H1 (cell line): ENCODE results near the gene GPATCH11. TPM values are rescaled to one million over a fixed set of nuclear protein-coding genes. Genes with fewer than 3 reads are reported as not detected.

Source experiments
- CTCF ChIA-PET: fragments of 300-600 bp; sonication (Branson Sonifier 250); formaldehyde crosslinking; loops from one replicate; lab custom pipeline; 2021; ENCODE audit not compliant: partially characterized antibody; lab: Charles Lee
- POLR2A ChIA-PET: fragments of 300-600 bp; sonication (Branson Sonifier 250); formaldehyde crosslinking; loops from one replicate; lab custom pipeline; 2021; ENCODE audit warnings: inconsistent platforms; ENCODE audit not compliant: partially characterized antibody; lab: Charles Lee
- DNase-seq, 2 experiments: peaks; one replicate each; pipeline versions ENCODE4 v3.0.0 to v3.0.0-alpha.2; 2010 to 2022; ENCODE audit warnings: low spot score in 2 of 2, low read depth in 1 of 2, mixed read lengths in 1 of 2
- FAIRE-seq: peaks from 2 replicates; lab custom pipeline; 2011; peaks lifted over from hg19 to GRCh38; lab: Jason Lieb, UNC
- H2AFZ ChIP-seq: 2 replicates; pipeline ENCODE4 v1.8.1; 2012; ENCODE audit warnings: low read length, inconsistent platforms
- H2AK5ac ChIP-seq: 2 replicates; pipeline ENCODE4 v1.6.1; 2013; ENCODE audit warnings: low read depth, low read length
- H2BK120ac ChIP-seq: replicated peaks from 2 replicates; pipeline ENCODE3; 2013; ENCODE audit warnings: low read depth, low read length, inconsistent platforms
- H2BK12ac ChIP-seq: 2 replicates; pipeline ENCODE4 v1.6.1; 2013; ENCODE audit warnings: low read depth, low read length
- H2BK15ac ChIP-seq: 2 replicates; pipeline ENCODE4 v1.6.1; 2013; ENCODE audit warnings: low read length
- H2BK20ac ChIP-seq: 2 replicates; pipeline ENCODE4 v1.6.1; 2013; ENCODE audit warnings: low read length
- H2BK5ac ChIP-seq: 2 replicates; pipeline ENCODE4 v1.6.1; 2013; ENCODE audit warnings: low read depth, low read length
- H3K14ac ChIP-seq: 2 replicates; pipeline ENCODE4 v1.6.1; 2013; ENCODE audit warnings: inconsistent platforms; ENCODE audit not compliant: insufficient read length
- H3K18ac ChIP-seq: 2 replicates; pipeline ENCODE4 v1.6.1; 2013; ENCODE audit warnings: low read length; ENCODE audit errors: extremely low read depth
- H3K23ac ChIP-seq: 2 replicates; pipeline ENCODE4 v1.6.1; 2013; ENCODE audit warnings: inconsistent platforms; ENCODE audit not compliant: insufficient read length
- H3K23me2 ChIP-seq: 2 replicates; pipeline ENCODE4 v1.6.1; 2013; ENCODE audit warnings: low read depth, low read length
- H3K27ac ChIP-seq: 2 replicates; pipeline ENCODE4 v1.6.1; 2011; ENCODE audit warnings: low read depth, low read length, inconsistent platforms
- H3K27me3 ChIP-seq, 4 experiments: replicated peaks in 1 of 4; 1 replicate in 1 of 4; 2 replicates in 3 of 4; pipeline versions ENCODE4 v1.6.1 to v1.8.1; 2011 to 2013; ENCODE audit warnings: low read length in 3 of 4, mild to moderate bottlenecking in 3 of 4, inconsistent platforms in 2 of 4, mixed read lengths in 2 of 4, moderate library complexity in 1 of 4; ENCODE audit not compliant: control insufficient read depth in 3 of 4, insufficient read depth in 3 of 4; ENCODE audit errors: extremely low read depth in 1 of 4
- H3K36me3 ChIP-seq, 4 experiments: 2 replicates each; pipeline versions ENCODE4 v1.6.1 to v1.8.1; 2011 to 2013; ENCODE audit warnings: mild to moderate bottlenecking in 4 of 4, low read length in 3 of 4, moderate library complexity in 2 of 4, control low read depth in 1 of 4, inconsistent platforms in 1 of 4; ENCODE audit not compliant: insufficient read depth in 4 of 4, control insufficient read depth in 2 of 4
- H3K4ac ChIP-seq: replicated peaks from 2 replicates; pipeline ENCODE3; 2013; ENCODE audit warnings: low read length, low read depth, mixed read lengths, inconsistent platforms; ENCODE audit not compliant: insufficient read length
- H3K4me1 ChIP-seq, 4 experiments: replicated peaks in 1 of 4; 1 replicate in 1 of 4; 2 replicates in 3 of 4; pipeline versions ENCODE4 v1.6.1 to v1.8.1; 2011 to 2013; ENCODE audit warnings: low read length in 3 of 4, inconsistent platforms in 2 of 4, mixed read lengths in 1 of 4; ENCODE audit not compliant: insufficient read depth in 4 of 4, control insufficient read depth in 3 of 4
- H3K4me2 ChIP-seq, 2 experiments: 2 replicates each; pipeline versions ENCODE4 v1.6.1 to v1.8.1; 2011 to 2013; ENCODE audit warnings: low read depth in 2 of 2, low read length in 2 of 2, control low read depth in 1 of 2, inconsistent platforms in 1 of 2, mild to moderate bottlenecking in 1 of 2; ENCODE audit not compliant: insufficient read depth in 1 of 2
- H3K4me3 ChIP-seq, 4 experiments: fragments of 200-600, 300-600 bp in 1 of 4; sonication (generic), shearing (Covaris generic), sonication (Bioruptor Twin) in 1 of 4; 2 replicates each; pipeline versions ENCODE4 v1.5.1 to v1.8.1; 2011 to 2016; ENCODE audit warnings: low read length in 4 of 4, low read depth in 3 of 4, control low read depth in 2 of 4, inconsistent platforms in 2 of 4, mild to moderate bottlenecking in 2 of 4, mixed read lengths in 1 of 4, moderate library complexity in 1 of 4; ENCODE audit not compliant: insufficient read depth in 2 of 4; ENCODE audit errors: extremely low read depth in 1 of 4
- H3K56ac ChIP-seq: replicated peaks from 2 replicates; pipeline ENCODE3; 2013; ENCODE audit warnings: low read depth, mild to moderate bottlenecking, mixed read lengths, low read length, inconsistent platforms; ENCODE audit not compliant: insufficient read length
- H3K79me1 ChIP-seq: 2 replicates; pipeline ENCODE4 v1.6.1; 2013; ENCODE audit warnings: low read depth, low read length, control low read depth
- H3K79me2 ChIP-seq, 2 experiments: 2 replicates each; pipeline versions ENCODE4 v1.6.1 to v1.8.1; 2012 to 2013; ENCODE audit warnings: low read length in 2 of 2, mild to moderate bottlenecking in 2 of 2, inconsistent platforms in 1 of 2; ENCODE audit not compliant: insufficient read depth in 2 of 2, control insufficient read depth in 1 of 2
- H3K9ac ChIP-seq, 4 experiments: replicated peaks in 1 of 4; 1 replicate in 1 of 4; 2 replicates in 3 of 4; pipeline versions ENCODE4 v1.6.1 to v1.8.1; 2011 to 2013; ENCODE audit warnings: low read depth in 3 of 4, low read length in 3 of 4, control low read depth in 2 of 4, mild to moderate bottlenecking in 2 of 4, moderate library complexity in 2 of 4, inconsistent platforms in 1 of 4; ENCODE audit errors: extremely low read depth in 1 of 4
- H3K9me3 ChIP-seq, 2 experiments: 2 replicates each; pipeline versions ENCODE4 v1.6.1 to v1.8.1; 2012 to 2013; ENCODE audit warnings: mild to moderate bottlenecking in 2 of 2, moderate library complexity in 2 of 2, control low read depth in 1 of 2, inconsistent platforms in 1 of 2, low read depth in 1 of 2, low read length in 1 of 2, mixed read lengths in 1 of 2; ENCODE audit not compliant: insufficient read depth in 2 of 2
- H4K20me1 ChIP-seq, 2 experiments: replicated peaks in 1 of 2; 2 replicates each; pipeline versions ENCODE3 to v1.8.1; 2011 to 2013; ENCODE audit warnings: inconsistent platforms in 2 of 2, low read length in 2 of 2, mild to moderate bottlenecking in 1 of 2; ENCODE audit not compliant: insufficient read depth in 2 of 2, control insufficient read depth in 1 of 2
- H4K5ac ChIP-seq: 2 replicates; pipeline ENCODE4 v1.6.1; 2013; ENCODE audit warnings: low read length, low read depth, mixed read lengths, inconsistent platforms; ENCODE audit not compliant: insufficient read length
- H4K8ac ChIP-seq: 2 replicates; pipeline ENCODE4 v1.8.0; 2013; ENCODE audit warnings: mild to moderate bottlenecking, moderate library complexity, low read length, inconsistent platforms; ENCODE audit not compliant: insufficient read depth; ENCODE audit errors: extremely low read depth
- H4K91ac ChIP-seq: replicated peaks from 2 replicates; pipeline ENCODE3; 2013; ENCODE audit warnings: low read length, mixed read lengths, inconsistent platforms; ENCODE audit not compliant: insufficient read length
- ASH2L ChIP-seq: fragments of 200-600, 300-600 bp; sonication (generic); IDR thresholded peaks from one replicate; pipeline ENCODE4 v1.7.1; 2017; ENCODE audit warnings: low read length
- CBX8 ChIP-seq: fragments of 300-800, 300-1000 bp; sonication (generic); IDR thresholded peaks from 2 replicates; pipeline ENCODE4 v1.7.1; 2016; ENCODE audit warnings: low read depth, low read length, borderline replicate concordance
- GTF2F1 ChIP-seq: IDR thresholded peaks from 2 replicates; pipeline ENCODE4 v1.6.1; 2012; ENCODE audit warnings: low read depth, low read length, improper control_type of control experiment, borderline replicate concordance
- KDM4A ChIP-seq: IDR thresholded peaks from one replicate; pipeline ENCODE4 v1.7.1; 2012; ENCODE audit warnings: low read depth, mild to moderate bottlenecking, moderate library complexity, low read length, inconsistent platforms; ENCODE audit not compliant: severe bottlenecking
- MAFK ChIP-seq: IDR thresholded peaks from 2 replicates; pipeline ENCODE4 v1.6.1; 2012; ENCODE audit warnings: low read depth, mild to moderate bottlenecking, improper control_type of control experiment, low read length
- RNF2 ChIP-seq: fragments of 200-900, 300-1000 bp; sonication (generic); IDR thresholded peaks from 2 replicates; pipeline ENCODE4 v1.7.1; 2016; ENCODE audit warnings: borderline replicate concordance, low read depth, mild to moderate bottlenecking, antibody characterized with exemption, low read length; ENCODE audit not compliant: poor library complexity, severe bottlenecking; ENCODE audit errors: missing control alignments
- SP1 ChIP-seq: IDR thresholded peaks from 2 replicates; pipeline ENCODE4 v1.6.1; 2011; ENCODE audit warnings: low read depth, low read length
- SP4 ChIP-seq: IDR thresholded peaks from 2 replicates; pipeline ENCODE4 v1.6.1; 2012; ENCODE audit warnings: low read length, inconsistent platforms
- ZNF274 ChIP-seq: IDR thresholded peaks from 2 replicates; pipeline ENCODE4 v1.7.0; 2012; ENCODE audit warnings: low read length, borderline replicate concordance; ENCODE audit errors: extremely low read depth
- WGBS, 2 experiments: shearing (Covaris generic) in 1 of 2; methylation state at CpG; one replicate each; pipeline versions ENCODE4 v1.1.6 to v1.1.7; 2013 to 2015; ENCODE audit warnings: low lambda C conversion rate in 2 of 2, mixed read lengths in 2 of 2, inconsistent platforms in 1 of 2, low coverage in 1 of 2, missing lambda C conversion rate in 1 of 2; ENCODE audit not compliant: insufficient replicate concordance in 2 of 2, insufficient coverage in 1 of 2, insufficient read length in 1 of 2; ENCODE audit errors: extremely low coverage in 1 of 2, missing lambda C conversion rate in 1 of 2; 5-methylcytosine and 5-hydroxymethylcytosine counted together
- polyA plus RNA-seq, 7 experiments: library from polyadenylated mRNA; depleted of rRNA in 3 of 7; stranded (reverse) in 5 of 7; unstranded in 2 of 7; fragments of >200 nt in 5 of 7; fragments of 200-250 nt in 2 of 7; gene quantifications; 1 replicate in 5 of 7; 2 replicates in 1 of 7; 4 replicates in 1 of 7; pipeline versions ENCODE4 v1.2.1 to v1.2.3, GENCODE V29; 2011 to 2013; ENCODE audit warnings: missing spikeins in 2 of 7, mixed read lengths in 2 of 7
- total RNA-seq: library from RNA; stranded (reverse); fragmentation: NEBNext Ultra II Directional; extraction: Animal tissue kit (Norgen Biotek cat#: 25700); gene quantifications from 2 replicates; pipeline ENCODE4 v1.2.1, GENCODE V29; 2021
- TF ChIP-seq, protein P1 (sequence below): IDR thresholded peaks from 2 replicates; pipeline ENCODE4 v1.6.1; 2012; ENCODE audit warnings: inconsistent platforms
- TF ChIP-seq, protein P2 (sequence below): IDR thresholded peaks from 2 replicates; pipeline ENCODE4 v1.6.1; 2011; ENCODE audit warnings: low read depth, mild to moderate bottlenecking, low read length; ENCODE audit not compliant: insufficient read depth
- TF ChIP-seq, protein P3 (sequence below): IDR thresholded peaks from 2 replicates; pipeline ENCODE4 v1.6.1; 2011; ENCODE audit warnings: low read length, improper control_type of control experiment

The GPATCH11 gene
- total and polyA plus RNA-seq, 2 of the 8 experiments (the other 6 are each of a cell fraction or from before 2014, with no cell fraction given) = 0.60 to 3.4 TPM

DNA sequence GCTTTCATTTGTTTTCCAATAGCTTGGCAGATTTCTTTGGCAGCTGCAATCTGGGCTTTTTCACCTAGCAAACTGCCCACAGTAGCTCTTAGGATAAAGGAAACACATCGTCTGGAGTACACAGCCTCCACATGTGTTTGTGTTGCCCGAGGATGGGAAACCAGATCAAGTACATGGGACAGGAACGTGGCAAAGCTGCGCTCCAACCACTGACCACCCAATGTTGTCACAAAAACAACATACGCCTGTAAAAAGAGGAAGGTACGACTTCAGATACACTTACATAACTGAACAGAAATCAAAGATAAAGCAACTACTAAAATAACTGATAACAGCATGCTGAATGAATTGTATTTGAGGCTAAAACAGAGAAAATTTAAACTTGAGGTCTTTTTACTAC lies 15.6 kb upstream of the GPATCH11 start:
- Histone ChIP-seq H2BK20ac (no peak overlapping the region), H3K56ac (no peak overlapping the region), H3K9me3 (no peaks in the 10 kb centered on the region), H3K4me2 (no peak overlapping the region), H2AK5ac (no peak overlapping the region), H2AFZ (no peak overlapping the region), H3K79me1 (no peaks in the 10 kb centered on the region), H3K27ac (no peak overlapping the region), H4K5ac (no peak overlapping the region), H2BK5ac (no peak overlapping the region), H3K18ac (no peak overlapping the region), H3K79me2 (no peaks in the 10 kb centered on the region), H3K9ac (no peak overlapping the region), H4K91ac (no peak overlapping the region), H3K36me3 (peaks cover 0 to 23% (median 2%) of the 10 kb centered on the region in 4 experiments; a peak in 4 of 8 replicates), H3K23ac (no peak overlapping the region), H4K8ac (no peak overlapping the region; the same call in 1 of the 2 replicates), H3K4me3 (no peak overlapping the region), H2BK15ac (no peak overlapping the region), H3K4ac (no peak overlapping the region), H3K14ac (no peak overlapping the region), H2BK12ac (no peak overlapping the region), H3K23me2 (no peaks in the 10 kb centered on the region), H4K20me1 (no peaks in the 10 kb centered on the region), H2BK120ac (no peak overlapping the region), H3K27me3 (no peaks in the 10 kb centered on the region), H3K4me1 (no peaks in the 10 kb centered on the region)
- DNase-seq (no peak), FAIRE-seq (no peak)
- ChIA-PET POLR2A (interaction anchor here (0.6 kb wide), 1 partner anchor 40 kb away, joined by 3 read pairs; no protein-coding TSS in a partner anchor), CTCF (no interaction called here)
- WGBS, 2 experiments = 89% methylated on average over 6 of the region's 6 CpGs; no CpG with 5 or more reads in 1 of the 2 experiments
- TF ChIP-seq RNF2 = no peak
- TF ChIP-seq ZNF274 = no peak
- TF ChIP-seq, protein P1, sequence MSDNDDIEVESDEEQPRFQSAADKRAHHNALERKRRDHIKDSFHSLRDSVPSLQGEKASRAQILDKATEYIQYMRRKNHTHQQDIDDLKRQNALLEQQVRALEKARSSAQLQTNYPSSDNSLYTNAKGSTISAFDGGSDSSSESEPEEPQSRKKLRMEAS = no peak
- no peak for TF ChIP-seq GTF2F1
- no peak for TF ChIP-seq MAFK
- TF ChIP-seq KDM4A = no peak
- no peak for TF ChIP-seq ASH2L
- TF ChIP-seq, protein P2, sequence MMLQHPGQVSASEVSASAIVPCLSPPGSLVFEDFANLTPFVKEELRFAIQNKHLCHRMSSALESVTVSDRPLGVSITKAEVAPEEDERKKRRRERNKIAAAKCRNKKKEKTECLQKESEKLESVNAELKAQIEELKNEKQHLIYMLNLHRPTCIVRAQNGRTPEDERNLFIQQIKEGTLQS = no peak
- TF ChIP-seq, protein P3, sequence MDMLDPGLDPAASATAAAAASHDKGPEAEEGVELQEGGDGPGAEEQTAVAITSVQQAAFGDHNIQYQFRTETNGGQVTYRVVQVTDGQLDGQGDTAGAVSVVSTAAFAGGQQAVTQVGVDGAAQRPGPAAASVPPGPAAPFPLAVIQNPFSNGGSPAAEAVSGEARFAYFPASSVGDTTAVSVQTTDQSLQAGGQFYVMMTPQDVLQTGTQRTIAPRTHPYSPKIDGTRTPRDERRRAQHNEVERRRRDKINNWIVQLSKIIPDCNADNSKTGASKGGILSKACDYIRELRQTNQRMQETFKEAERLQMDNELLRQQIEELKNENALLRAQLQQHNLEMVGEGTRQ = no peak
- TF ChIP-seq CBX8 = no peak
- no peak for TF ChIP-seq SP1
- no peak for TF ChIP-seq SP4
